HepG2 (cell line): ENCODE measurements around the gene ZNF142. TPM values are rescaled to one million over a fixed set of nuclear protein-coding genes. Genes with fewer than 3 reads are reported as not detected.
A peak's percentile ranks its signal among the peaks of the same experiment; 100 is the strongest.

ENCODE experiments used
- DZIP1 ChIP-seq: sonication (generic); formaldehyde crosslinking; IDR thresholded peaks from 2 replicates; pipeline ENCODE4 v1.5.0; 2020; ENCODE audit warnings: mild to moderate bottlenecking, missing genetic modification reagents
- MYPOP ChIP-seq: sonication (generic); formaldehyde crosslinking; IDR thresholded peaks from 2 replicates; pipeline ENCODE4 v1.8.1; 2023; ENCODE audit warnings: mild to moderate bottlenecking, moderate library complexity, missing genetic modification reagents
- PCBP1 ChIP-seq: fragments of 200-400 bp; formaldehyde crosslinking; IDR thresholded peaks from 2 replicates; pipeline ENCODE4 v1.6.1; 2017; ENCODE audit warnings: mild to moderate bottlenecking, low read depth, low read length, borderline replicate concordance
- PITX1 ChIP-seq: sonication (generic); formaldehyde crosslinking; IDR thresholded peaks from 2 replicates; pipeline ENCODE4 v1.5.1; 2020; ENCODE audit warnings: mild to moderate bottlenecking, missing genetic modification reagents
- SMAD1 ChIP-seq: sonication (generic); formaldehyde crosslinking; IDR thresholded peaks from 2 replicates; pipeline ENCODE4 v1.4.0; 2020; ENCODE audit warnings: missing genetic modification reagents, low read depth, mild to moderate bottlenecking, borderline replicate concordance
- WIZ ChIP-seq: sonication (generic); formaldehyde crosslinking; IDR thresholded peaks from 2 replicates; pipeline ENCODE4 v1.5.1; 2020; ENCODE audit warnings: mild to moderate bottlenecking, missing genetic modification reagents
- YY1 ChIP-seq: IDR thresholded peaks from 2 replicates; pipeline ENCODE4 v1.6.1; 2011; ENCODE audit warnings: low read length, low read depth, moderate library complexity, mild to moderate bottlenecking; ENCODE audit not compliant: insufficient read depth, insufficient replicate concordance
- ZBTB25 ChIP-seq: IDR thresholded peaks from 2 replicates; pipeline ENCODE4 v1.6.1; 2018; ENCODE audit warnings: missing genetic modification reagents
- ZC3H4 ChIP-seq: sonication (generic); formaldehyde crosslinking; IDR thresholded peaks from 2 replicates; pipeline ENCODE4 v1.4.0; 2020; ENCODE audit warnings: missing genetic modification reagents, borderline replicate concordance
- ZGPAT ChIP-seq: IDR thresholded peaks from 2 replicates; pipeline ENCODE4 v1.6.1; 2016; ENCODE audit warnings: mild to moderate bottlenecking
- ZNF275 ChIP-seq: sonication (generic); formaldehyde crosslinking; IDR thresholded peaks from 2 replicates; pipeline ENCODE4 v1.8.0; 2022; ENCODE audit warnings: missing genetic modification reagents, mild to moderate bottlenecking, inconsistent platforms, borderline replicate concordance
- ZNF512B ChIP-seq: sonication (generic); formaldehyde crosslinking; IDR thresholded peaks from 2 replicates; pipeline ENCODE4 v1.5.1; 2020; ENCODE audit warnings: missing genetic modification reagents, mild to moderate bottlenecking, borderline replicate concordance
- polyA plus RNA-seq, 8 experiments: library from polyadenylated mRNA; depleted of rRNA in 3 of 8; stranded (reverse) in 7 of 8; unstranded in 1 of 8; fragments of >200 nt; fragmentation: Illumina TruSeq in 4 of 8; extraction: Trizol in 4 of 8; gene quantifications; 2 replicates each; pipeline versions ENCODE4 v1.2.1 to v1.2.3, GENCODE V29; 2011 to 2016; ENCODE audit warnings: low read depth in 4 of 8, missing spikeins in 1 of 8, mixed read lengths in 1 of 8; ENCODE audit not compliant: insufficient read depth in 1 of 8
- total RNA-seq, 5 experiments: library from RNA; depleted of rRNA; stranded (reverse); fragments of >200 nt; fragmentation: Illumina TruSeq; extraction: Trizol; gene quantifications; 2 replicates each; pipeline ENCODE4 v1.2.3, GENCODE V29; 2016; ENCODE audit warnings: low read depth in 1 of 5

Gene ZNF142
- total and polyA plus RNA-seq, 2 of the 13 experiments (the other 11 are each of a cell fraction or from before 2014, with no cell fraction given), result 4.8 to 11.4 TPM

GRCh38 chr2:218659258-218659987, at the start of gene ZNF142, which contains the start of gene BCS1L (continued):
- TF ChIP-seq DZIP1 (CRISPR knock-in tag) (no peak), SMAD1 (CRISPR knock-in tag) (0 out of 2 replicates have a peak, but pooled peaks have one; percentile 52), ZNF512B (CRISPR knock-in tag) (0 out of 2 replicates have a peak, but pooled peaks have one; percentile 17), MYPOP (CRISPR knock-in tag) (peak; percentile 77), WIZ (CRISPR knock-in tag) (no peak), PITX1 (CRISPR knock-in tag) (peak; percentile 29), YY1 (peak; percentile 72), ZGPAT (peak; percentile 87), ZNF275 (no peak; the same call in 1 of the 2 replicates), PCBP1 (peak; percentile 91; the same call in 1 of the 2 replicates), ZC3H4 (no peak), ZBTB25 (CRISPR knock-in tag) (peak; percentile 85; the same call in 1 of the 2 replicates)
